Subcutaneous adipose tissue (tissue), 4 donors: ENCODE data around the gene CSMD2. TPM values are rescaled to one million over a fixed set of nuclear protein-coding genes. Genes with fewer than 3 reads are reported as not detected.

Source experiments
- total RNA-seq, 4 donors: library from RNA; depleted of rRNA; stranded (reverse); fragments of >200 nt; gene quantifications; one replicate each; pipeline ENCODE4 v1.1.0, GENCODE V29; 2016
- TF ChIP-seq, protein P1 (sequence below): fragments of 450-650 bp; IDR thresholded peaks from one replicate; pipeline ENCODE4 v1.5.1; 2016; ENCODE audit warnings: low read depth, mild to moderate bottlenecking, control low read depth, antibody characterized with exemption, moderate library complexity

Gene CSMD2
- total RNA-seq, 4 donors from 2014 or later: 0.38 to 4.4 (median 1.00) TPM

DNA sequence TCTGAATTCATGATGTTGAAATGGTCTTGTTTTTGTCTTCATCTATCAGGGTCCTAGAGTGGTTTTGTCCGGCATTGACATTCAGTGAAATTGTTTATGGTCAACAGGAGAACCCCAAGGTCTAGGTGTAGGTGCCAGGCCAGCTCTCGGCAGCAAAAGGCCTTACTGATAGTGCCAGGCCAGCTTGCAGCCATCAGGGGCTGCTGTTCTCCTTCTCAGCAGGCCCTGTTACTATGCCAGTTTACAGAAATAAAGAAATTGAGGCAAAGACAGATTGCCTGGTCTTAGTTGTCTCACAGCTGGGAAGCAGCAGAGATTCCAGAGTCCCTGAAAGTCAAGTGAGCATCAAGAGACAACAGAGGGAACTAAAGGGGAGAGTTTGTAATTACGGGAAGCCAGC lies 289.2 kb downstream of the CSMD2 start:
- TF ChIP-seq, protein P1, sequence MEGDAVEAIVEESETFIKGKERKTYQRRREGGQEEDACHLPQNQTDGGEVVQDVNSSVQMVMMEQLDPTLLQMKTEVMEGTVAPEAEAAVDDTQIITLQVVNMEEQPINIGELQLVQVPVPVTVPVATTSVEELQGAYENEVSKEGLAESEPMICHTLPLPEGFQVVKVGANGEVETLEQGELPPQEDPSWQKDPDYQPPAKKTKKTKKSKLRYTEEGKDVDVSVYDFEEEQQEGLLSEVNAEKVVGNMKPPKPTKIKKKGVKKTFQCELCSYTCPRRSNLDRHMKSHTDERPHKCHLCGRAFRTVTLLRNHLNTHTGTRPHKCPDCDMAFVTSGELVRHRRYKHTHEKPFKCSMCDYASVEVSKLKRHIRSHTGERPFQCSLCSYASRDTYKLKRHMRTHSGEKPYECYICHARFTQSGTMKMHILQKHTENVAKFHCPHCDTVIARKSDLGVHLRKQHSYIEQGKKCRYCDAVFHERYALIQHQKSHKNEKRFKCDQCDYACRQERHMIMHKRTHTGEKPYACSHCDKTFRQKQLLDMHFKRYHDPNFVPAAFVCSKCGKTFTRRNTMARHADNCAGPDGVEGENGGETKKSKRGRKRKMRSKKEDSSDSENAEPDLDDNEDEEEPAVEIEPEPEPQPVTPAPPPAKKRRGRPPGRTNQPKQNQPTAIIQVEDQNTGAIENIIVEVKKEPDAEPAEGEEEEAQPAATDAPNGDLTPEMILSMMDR: no peak

DNA sequence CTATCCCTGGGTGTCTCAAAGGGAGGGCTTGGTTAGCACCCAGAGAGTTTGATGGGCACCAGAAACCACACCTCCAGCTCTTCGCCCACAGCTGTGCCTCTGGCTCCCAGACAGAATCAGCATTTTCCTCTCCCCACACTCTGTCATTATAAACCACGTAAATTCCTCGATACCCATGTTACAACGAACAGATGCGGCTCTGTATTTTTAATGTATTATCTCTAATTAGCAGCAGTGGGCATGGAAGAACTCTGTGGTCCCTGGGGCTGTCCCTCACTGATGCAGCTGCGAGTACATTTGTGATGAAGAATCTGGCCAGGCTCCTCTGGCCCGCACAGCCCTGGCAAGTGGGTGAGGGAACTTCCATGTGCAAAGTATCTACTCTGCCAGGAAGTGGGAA lies 290.4 kb downstream of the CSMD2 start:
- TF ChIP-seq, protein P1: no peak

DNA sequence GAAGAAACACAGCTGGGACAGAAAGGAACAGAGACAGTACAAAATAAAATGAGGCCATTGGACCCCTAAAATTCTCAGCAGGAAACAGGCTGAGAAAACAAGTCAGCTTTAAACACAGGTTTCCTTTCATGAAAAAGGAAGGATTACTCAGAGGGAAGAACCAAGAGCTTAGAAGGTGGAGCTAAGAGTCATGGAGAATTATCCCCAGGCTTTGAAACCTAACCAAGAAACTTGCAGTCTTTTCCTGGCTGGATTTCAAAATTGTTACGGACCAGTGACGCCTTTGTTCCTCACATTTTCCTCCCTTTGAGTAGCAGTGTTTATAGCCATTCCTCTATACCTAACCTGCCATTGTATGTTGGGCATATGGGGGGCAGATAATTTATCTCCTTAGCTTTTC lies 292.3 kb downstream of the CSMD2 start:
- TF ChIP-seq, protein P1: no peak

DNA sequence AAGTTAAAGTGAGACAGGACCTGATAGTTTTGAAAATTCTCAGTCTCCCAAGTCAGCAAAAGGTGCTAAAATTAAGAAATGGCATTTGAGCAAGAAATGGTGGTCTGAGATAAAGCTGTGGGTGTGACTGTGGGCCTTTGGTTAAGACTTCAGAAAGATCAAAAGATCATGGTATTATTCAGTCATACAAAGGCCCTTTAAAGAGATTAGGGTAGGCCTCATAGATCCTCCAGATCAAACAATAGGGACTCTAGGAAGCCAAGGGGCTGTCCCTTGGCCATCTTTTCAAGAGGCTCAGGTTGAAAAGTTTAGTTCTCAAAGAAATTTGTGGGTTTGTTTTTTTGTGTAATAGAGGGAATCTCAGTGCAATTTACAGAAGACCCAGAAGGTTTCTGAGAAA lies 292.8 kb downstream of the CSMD2 start:
- TF ChIP-seq, protein P1: no peak

DNA sequence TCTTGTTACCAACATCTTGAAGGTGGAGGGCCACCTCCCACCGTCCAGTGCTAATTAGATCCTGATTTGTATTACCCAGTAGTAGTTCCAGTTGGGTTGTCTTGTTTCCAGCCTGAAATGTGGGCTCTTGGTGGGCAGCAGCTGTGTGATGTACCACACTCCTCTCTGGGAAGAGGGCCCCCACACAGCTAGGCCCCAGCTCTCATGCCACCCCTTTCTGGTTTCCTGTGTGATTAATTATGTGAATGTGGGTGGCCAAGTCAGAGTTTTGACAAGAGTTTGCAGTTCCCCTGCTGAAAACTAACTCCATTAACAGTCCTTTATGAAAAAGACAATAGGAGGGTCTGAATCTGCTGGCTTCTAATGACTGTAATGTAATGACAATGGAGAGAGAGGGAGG lies 297.3 kb downstream of the CSMD2 start:
- TF ChIP-seq, protein P1: no peak

DNA sequence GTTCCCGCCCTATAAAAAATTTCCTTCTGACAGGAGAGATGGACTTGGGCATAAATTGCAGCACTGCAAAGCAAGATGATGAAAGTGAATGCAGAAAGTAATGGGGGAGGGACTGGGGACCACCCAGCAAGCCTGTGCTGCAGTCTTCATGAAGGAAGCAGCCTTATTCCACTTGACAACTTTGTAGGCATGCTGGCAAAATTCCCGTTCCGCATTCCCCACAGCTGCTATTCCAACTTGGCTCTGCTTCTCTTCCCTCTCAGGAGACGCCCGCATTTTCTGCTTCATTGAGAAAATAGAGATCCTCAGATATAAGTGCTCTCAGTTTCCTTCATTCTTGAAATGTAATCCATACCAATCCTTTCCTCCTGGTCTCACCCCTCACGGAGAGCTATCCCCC lies 298.7 kb downstream of the CSMD2 start:
- TF ChIP-seq, protein P1: no peak

DNA sequence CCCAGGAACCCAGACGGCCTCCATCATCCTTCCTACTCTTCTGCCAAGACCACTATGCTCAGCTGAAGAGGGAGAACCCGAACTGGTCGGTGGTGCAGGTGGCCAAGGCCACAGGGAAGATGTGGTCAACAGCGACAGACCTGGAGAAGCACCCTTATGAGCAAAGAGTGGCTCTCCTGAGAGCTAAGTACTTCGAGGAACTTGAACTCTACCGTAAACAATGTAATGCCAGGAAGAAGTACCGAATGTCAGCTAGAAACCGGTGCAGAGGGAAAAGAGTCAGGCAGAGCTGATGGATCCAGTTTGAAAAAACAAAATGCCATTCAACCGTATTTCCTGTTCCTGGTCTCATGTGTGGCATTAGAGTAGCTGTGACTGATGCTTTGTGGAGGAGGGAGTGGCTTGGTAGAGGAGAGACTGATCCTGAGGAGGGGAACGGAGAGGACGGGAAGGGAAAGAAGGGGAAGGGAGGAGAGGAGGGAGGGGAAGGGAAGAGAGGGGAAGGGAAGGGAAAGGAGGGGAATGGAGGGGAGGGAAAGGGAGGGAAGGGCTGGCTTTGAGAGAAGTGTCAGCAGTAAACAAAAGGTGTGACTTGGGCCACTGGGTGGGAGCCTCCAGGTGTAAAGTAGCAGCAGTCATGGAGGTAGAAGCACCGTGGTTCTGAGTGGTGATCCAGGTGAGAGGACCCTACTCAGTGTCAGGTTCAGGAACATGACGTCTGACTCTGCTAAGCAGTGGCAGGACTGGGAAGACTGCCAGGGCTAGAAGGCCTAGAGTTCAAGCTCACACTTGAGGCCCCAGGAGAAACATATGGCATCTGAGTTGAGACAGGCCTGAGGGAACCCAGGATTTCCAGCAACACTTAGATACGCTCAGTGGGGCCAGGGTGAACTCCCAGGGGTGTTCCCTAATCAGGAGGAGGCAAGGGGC lies 300.3 kb downstream of the CSMD2 start:
- TF ChIP-seq, protein P1: no peak
